ENCODE measurements around the gene ERBB2. TPM values are rescaled to one million over a fixed set of nuclear protein-coding genes. Genes with fewer than 3 reads are reported as not detected.

The ERBB2 gene
- total RNA-seq, 2 experiments from 2014 or later: 3.5 to 4.7 TPM

DNA sequence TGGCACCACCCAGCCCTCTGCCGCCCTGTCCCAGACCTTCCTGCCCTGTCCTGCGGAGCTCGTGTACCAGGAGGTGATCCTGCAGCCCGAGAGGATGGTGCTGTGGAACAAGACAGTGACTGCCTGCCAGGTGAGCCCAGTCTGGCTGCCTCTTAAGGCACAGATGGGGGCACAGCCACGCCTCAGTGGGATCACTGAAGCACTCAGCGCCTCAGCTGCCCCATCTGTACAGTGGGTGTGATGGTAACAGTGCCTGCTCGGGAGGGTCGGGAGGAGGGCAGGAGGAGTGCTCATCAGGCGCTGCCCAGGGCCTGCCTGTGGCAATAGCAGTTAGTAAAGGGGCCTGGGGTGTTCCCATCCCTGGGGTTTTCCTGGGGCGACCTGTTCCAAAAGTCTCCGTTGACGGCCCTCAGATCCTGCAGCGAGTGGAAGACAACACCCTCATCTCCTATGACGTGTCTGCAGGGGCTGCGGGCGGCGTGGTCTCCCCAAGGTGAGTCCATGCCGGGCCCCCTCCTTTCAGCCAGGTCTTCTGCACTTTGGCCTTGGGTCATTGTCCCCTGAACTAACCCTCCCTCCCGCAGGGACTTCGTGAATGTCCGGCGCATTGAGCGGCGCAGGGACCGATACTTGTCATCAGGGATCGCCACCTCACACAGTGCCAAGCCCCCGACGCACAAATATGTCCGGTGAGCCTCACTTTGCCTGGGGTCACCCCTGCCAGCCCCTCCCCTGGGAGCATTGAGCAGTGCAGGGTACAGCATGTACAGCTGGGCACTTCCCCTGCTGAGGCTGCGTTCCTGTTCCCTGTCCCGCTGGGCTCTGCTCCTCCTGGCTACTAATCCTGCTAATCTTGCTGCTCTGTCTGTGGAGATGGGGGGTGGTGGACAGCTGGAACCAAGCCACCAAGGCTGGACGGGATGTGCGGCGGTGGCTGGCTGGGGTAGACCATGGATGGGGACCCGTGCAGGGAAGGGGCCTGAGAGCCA, 39.2 kb upstream of the ERBB2 start:
- peaks cover 1% of the 10 kb centered on the region for H3K36me3 Mint-ChIP-seq
- no peak overlapping the region for H3K27ac Mint-ChIP-seq
- no peaks in the 10 kb centered on the region for H3K27me3 Mint-ChIP-seq
- H3K4me3 Mint-ChIP-seq: no peak overlapping the region
- ATAC-seq (no peak), DNase-seq (no peak)
- CTCF ChIA-PET: interaction anchor here (0.6 to 1.0 kb wide), 3 partner anchors 8 to 106 kb away, joined by 3 to 5 read pairs (median 3); partner anchors contain the start of gene PNMT
- no peaks in the 10 kb centered on the region for H3K4me1 Mint-ChIP-seq
- H3K9me3 Mint-ChIP-seq (ENCODE audit: low read depth): no peaks in the 10 kb centered on the region

DNA sequence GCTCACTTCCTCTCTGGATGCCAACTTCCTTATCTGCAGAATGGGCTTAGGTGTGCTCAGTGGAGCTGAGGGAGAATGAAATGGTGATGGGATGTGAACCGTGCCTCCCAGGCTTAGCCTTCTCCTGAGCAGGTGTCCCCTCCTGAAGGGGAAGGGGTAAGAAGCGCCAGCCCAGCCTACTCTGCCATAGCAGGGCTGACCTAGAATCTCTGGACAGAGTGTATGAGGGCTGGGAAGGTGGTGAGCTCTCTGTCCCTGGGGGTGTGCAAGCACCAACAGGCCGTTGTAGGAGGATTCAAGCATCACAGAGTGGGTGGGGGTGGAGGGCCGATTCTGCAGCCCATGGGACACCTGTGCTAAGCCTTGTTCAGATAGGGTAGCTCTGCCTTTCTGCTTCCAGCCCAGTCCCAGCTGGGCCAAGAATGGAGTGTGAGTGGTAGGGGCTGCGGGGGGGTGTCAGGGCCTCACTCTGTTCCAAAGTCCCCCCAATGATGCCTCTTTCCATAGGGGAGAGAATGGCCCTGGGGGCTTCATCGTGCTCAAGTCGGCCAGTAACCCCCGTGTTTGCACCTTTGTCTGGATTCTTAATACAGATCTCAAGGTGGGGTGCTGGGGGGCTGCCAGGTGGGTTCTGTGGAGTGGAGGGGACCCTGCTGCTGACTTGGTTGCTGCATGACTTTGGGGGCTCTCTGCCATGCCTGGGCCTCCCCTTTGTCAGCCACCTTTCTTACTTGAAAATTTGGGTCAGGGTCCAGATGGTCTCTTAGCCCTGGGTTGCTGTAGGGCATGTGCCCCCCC, 37.9 kb upstream of the ERBB2 start:
- Mint-ChIP-seq H3K27me3 (peaks cover 10% of the 10 kb centered on the region), H3K4me1 (peaks cover under 1% of the 10 kb centered on the region), H3K27ac (no peak overlapping the region), H3K9me3 (ENCODE audit: low read depth) (no peaks in the 10 kb centered on the region), H3K4me3 (no peak overlapping the region), H3K36me3 (peaks cover 1% of the 10 kb centered on the region)
- ATAC-seq (no peak), DNase-seq (no peak)
- CTCF ChIA-PET: no interaction called here

DNA sequence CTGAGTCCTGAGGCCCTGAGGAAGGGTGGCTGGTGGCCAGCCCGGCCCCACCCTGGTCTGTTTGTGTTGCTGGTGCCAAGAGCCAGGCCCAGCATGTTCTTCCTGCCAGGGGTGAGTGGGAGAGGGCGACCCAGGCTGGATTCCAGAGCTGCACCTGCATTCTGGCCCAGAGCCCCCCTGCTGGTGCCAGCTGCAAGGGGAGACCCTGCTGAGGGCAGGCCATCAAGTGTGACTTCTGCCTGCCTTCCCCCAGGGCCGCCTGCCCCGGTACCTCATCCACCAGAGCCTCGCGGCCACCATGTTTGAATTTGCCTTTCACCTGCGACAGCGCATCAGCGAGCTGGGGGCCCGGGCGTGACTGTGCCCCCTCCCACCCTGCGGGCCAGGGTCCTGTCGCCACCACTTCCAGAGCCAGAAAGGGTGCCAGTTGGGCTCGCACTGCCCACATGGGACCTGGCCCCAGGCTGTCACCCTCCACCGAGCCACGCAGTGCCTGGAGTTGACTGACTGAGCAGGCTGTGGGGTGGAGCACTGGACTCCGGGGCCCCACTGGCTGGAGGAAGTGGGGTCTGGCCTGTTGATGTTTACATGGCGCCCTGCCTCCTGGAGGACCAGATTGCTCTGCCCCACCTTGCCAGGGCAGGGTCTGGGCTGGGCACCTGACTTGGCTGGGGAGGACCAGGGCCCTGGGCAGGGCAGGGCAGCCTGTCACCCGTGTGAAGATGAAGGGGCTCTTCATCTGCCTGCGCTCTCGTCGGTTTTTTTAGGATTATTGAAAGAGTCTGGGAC, 37.1 kb upstream of the ERBB2 start:
- Mint-ChIP-seq H3K4me3 (no peak overlapping the region), H3K4me1 (peaks cover 2% of the 10 kb centered on the region), H3K36me3 (peaks cover 1% of the 10 kb centered on the region), H3K9me3 (ENCODE audit: low read depth) (no peaks in the 10 kb centered on the region), H3K27ac (no peak overlapping the region), H3K27me3 (peaks cover 13% of the 10 kb centered on the region)
- ATAC-seq: no peak
- CTCF ChIA-PET: interaction anchor here (1.4 kb wide), 1 partner anchor 9 kb away, joined by 3 read pairs; no protein-coding TSS in a partner anchor
- no peak for DNase-seq

GRCh38 chr17:39663340-39663687, 36.5 kb upstream of the ERBB2 start:
- ATAC-seq: no peak
- peaks cover 7% of the 10 kb centered on the region for H3K4me1 Mint-ChIP-seq
- no peak overlapping the region for H3K4me3 Mint-ChIP-seq
- peaks cover 16% of the 10 kb centered on the region for H3K27me3 Mint-ChIP-seq
- H3K36me3 Mint-ChIP-seq: peaks cover 1% of the 10 kb centered on the region
- no peak overlapping the region for H3K27ac Mint-ChIP-seq
- no peaks in the 10 kb centered on the region for H3K9me3 Mint-ChIP-seq (ENCODE audit: low read depth)
- no peak for DNase-seq
- CTCF ChIA-PET: interaction anchor here (1.1 to 1.4 kb wide), 5 partner anchors 8 to 41 kb away, joined by 3 to 5 read pairs (median 4); no protein-coding TSS in a partner anchor

- Mint-ChIP-seq H3K27ac (no peak overlapping the region), H3K27me3 (peaks cover 21% of the 10 kb centered on the region), H3K9me3 (ENCODE audit: low read depth) (no peaks in the 10 kb centered on the region), H3K4me1 (peaks cover 11% of the 10 kb centered on the region), H3K36me3 (peaks cover 1% of the 10 kb centered on the region), H3K4me3 (no peak overlapping the region)
- CTCF ChIA-PET: interaction anchor here (1.1 to 1.4 kb wide), 5 partner anchors 9 to 42 kb away, joined by 3 to 5 read pairs (median 4); no protein-coding TSS in a partner anchor
- ATAC-seq: no peak
- DNase-seq: no peak
Observed at GRCh38 chr17:39663688-39664580, 35.9 kb upstream of the ERBB2 start.

- CTCF ChIA-PET: interaction anchor here (1.1 to 16.7 kb wide), 7 partner anchors 10 to 65 kb away, joined by 4 to 227 read pairs (median 5); partner anchors contain the start of genes MIEN1 and PPP1R1B
- ATAC-seq (no peak), DNase-seq (no peak)
- H3K9me3 Mint-ChIP-seq (ENCODE audit: low read depth): no peaks in the 10 kb centered on the region
- no peak within 1 kb of the TSS for H3K27ac Mint-ChIP-seq
- peaks cover 25% of the 10 kb centered on the region for H3K27me3 Mint-ChIP-seq
- no peak within 1 kb of the TSS for H3K4me3 Mint-ChIP-seq
- peaks cover 11% of the 10 kb centered on the region for H3K4me1 Mint-ChIP-seq
- peaks cover 1% of the 10 kb centered on the region for H3K36me3 Mint-ChIP-seq
Observed at GRCh38 chr17:39664581-39665561, 35.0 kb upstream of the ERBB2 start, which contains the start of gene TCAP. Gene TCAP (plus strand): TSS chr17:39665349. CDS start chr17:39665360, 11 bp downstream.

DNA sequence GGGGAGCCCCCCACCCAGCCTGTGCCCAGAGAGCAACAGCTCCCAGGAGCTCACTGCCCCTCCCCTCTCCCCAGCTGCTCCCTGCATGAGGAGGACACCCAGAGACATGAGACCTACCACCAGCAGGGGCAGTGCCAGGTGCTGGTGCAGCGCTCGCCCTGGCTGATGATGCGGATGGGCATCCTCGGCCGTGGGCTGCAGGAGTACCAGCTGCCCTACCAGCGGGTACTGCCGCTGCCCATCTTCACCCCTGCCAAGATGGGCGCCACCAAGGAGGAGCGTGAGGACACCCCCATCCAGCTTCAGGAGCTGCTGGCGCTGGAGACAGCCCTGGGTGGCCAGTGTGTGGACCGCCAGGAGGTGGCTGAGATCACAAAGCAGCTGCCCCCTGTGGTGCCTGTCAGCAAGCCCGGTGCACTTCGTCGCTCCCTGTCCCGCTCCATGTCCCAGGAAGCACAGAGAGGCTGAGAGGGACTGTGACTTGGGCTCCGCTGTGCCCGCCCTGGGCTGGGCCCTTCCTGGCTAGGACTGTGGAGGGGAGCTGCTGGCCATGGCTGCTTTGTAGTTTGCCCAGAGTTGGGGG, 34.1 kb upstream of the ERBB2 start:
- H3K4me1 Mint-ChIP-seq: peaks cover 11% of the 10 kb centered on the region
- ATAC-seq: no peak
- no peak overlapping the region for H3K27ac Mint-ChIP-seq
- H3K36me3 Mint-ChIP-seq: peaks cover 1% of the 10 kb centered on the region
- H3K27me3 Mint-ChIP-seq: peaks cover 25% of the 10 kb centered on the region
- DNase-seq: no peak
- H3K4me3 Mint-ChIP-seq: no peak overlapping the region
- no peaks in the 10 kb centered on the region for H3K9me3 Mint-ChIP-seq (ENCODE audit: low read depth)
- CTCF ChIA-PET: interaction anchor here (0.8 to 16.7 kb wide), 4 partner anchors 9 to 64 kb away, joined by 3 to 227 read pairs (median 62); partner anchors contain the start of genes MIEN1 and PPP1R1B

DNA sequence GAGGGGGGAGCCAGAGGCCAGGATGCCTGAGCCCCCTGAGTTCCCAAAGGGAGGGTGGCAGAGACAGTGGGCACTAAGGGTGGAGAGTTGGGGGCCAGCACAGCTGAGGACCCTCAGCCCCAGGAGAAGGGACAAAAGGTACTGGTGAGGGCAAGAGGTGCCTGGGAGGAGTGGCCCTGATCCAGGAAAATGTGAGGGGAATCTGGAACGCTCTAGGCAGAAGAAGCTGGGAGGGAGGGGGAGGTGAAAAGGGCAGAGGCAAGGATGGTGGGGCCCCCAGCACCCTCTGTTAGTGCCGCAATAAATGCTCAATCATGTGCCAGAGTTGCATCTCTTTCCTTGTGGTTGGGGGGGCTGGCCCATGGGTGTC, 33.6 kb upstream of the ERBB2 start:
- Mint-ChIP-seq H3K4me3 (no peak overlapping the region), H3K4me1 (peaks cover 11% of the 10 kb centered on the region), H3K27me3 (peaks cover 28% of the 10 kb centered on the region), H3K36me3 (no peaks in the 10 kb centered on the region), H3K27ac (no peak overlapping the region), H3K9me3 (ENCODE audit: low read depth) (no peaks in the 10 kb centered on the region)
- no peak for DNase-seq
- CTCF ChIA-PET: interaction anchor here (0.8 to 16.7 kb wide), 5 partner anchors 9 to 64 kb away, joined by 3 to 227 read pairs (median 26); partner anchors contain the start of genes MIEN1 and PPP1R1B
- ATAC-seq: no peak

- Mint-ChIP-seq H3K36me3 (no peaks in the 10 kb centered on the region), H3K4me1 (peaks cover 11% of the 10 kb centered on the region), H3K9me3 (ENCODE audit: low read depth) (no peaks in the 10 kb centered on the region), H3K4me3 (no peak overlapping the region), H3K27me3 (peaks cover 28% of the 10 kb centered on the region), H3K27ac (no peak overlapping the region)
- CTCF ChIA-PET: interaction anchor here (0.8 to 16.7 kb wide), 8 partner anchors 8 to 63 kb away, joined by 3 to 227 read pairs (median 14); partner anchors contain the start of genes MIEN1 and PPP1R1B
- ATAC-seq (no peak), DNase-seq (no peak)
Observed at GRCh38 chr17:39666601-39667261, 33.1 kb upstream of the ERBB2 start.

- ATAC-seq: no peak
- no peaks in the 10 kb centered on the region for H3K36me3 Mint-ChIP-seq
- H3K4me1 Mint-ChIP-seq: peaks cover 11% of the 10 kb centered on the region
- DNase-seq: no peak
- no peak overlapping the region for H3K4me3 Mint-ChIP-seq
- H3K27ac Mint-ChIP-seq: no peak overlapping the region
- H3K9me3 Mint-ChIP-seq (ENCODE audit: low read depth): no peaks in the 10 kb centered on the region
- peaks cover 30% of the 10 kb centered on the region for H3K27me3 Mint-ChIP-seq
- CTCF ChIA-PET: interaction anchor here (1.0 to 16.7 kb wide), 6 partner anchors 9 to 62 kb away, joined by 3 to 227 read pairs (median 40); partner anchors contain the start of genes MIEN1 and PPP1R1B
Observed at GRCh38 chr17:39667262-39667944, 32.5 kb upstream of the ERBB2 start.
